SK-N-SH treated with all-trans-retinoic acid at 6 μM for 48 hours (cell line): Measurements from ENCODE around the gene KCNK1.

ENCODE experiments used
- ATAC-seq: fragments of 200-7000 bp; cut with Tn5 transposase; 3 replicates; pipeline ENCODE4 v1.9.1; 2020; ENCODE audit warnings: mild to moderate bottlenecking, moderate library complexity
- ARNTL ChIP-seq: fragments of 450-650 bp; formaldehyde crosslinking; IDR thresholded peaks from 2 replicates; pipeline ENCODE4 v1.5.0; 2020; ENCODE audit warnings: low read depth, mild to moderate bottlenecking, moderate library complexity, borderline replicate concordance
- BACH2 ChIP-seq: fragments of 250-450 bp; sonication (Bioruptor Pico); IDR thresholded peaks from 2 replicates; pipeline ENCODE4 v1.9.0; 2021; ENCODE audit warnings: mild to moderate bottlenecking, borderline replicate concordance
- CSDC2 ChIP-seq: fragments of 250-450 bp; sonication (Bioruptor Pico); IDR thresholded peaks from 2 replicates; pipeline ENCODE4 v1.5.0; 2020; ENCODE audit warnings: mild to moderate bottlenecking, moderate library complexity
- ESRRG ChIP-seq: fragments of 250-450 bp; sonication (Bioruptor Pico); IDR thresholded peaks from 2 replicates; pipeline ENCODE4 v1.6.1; 2021; ENCODE audit warnings: mild to moderate bottlenecking
- GLIS3 ChIP-seq: fragments of 250-450 bp; sonication (Bioruptor Pico); IDR thresholded peaks from 2 replicates; pipeline ENCODE4 v1.5.0; 2020; ENCODE audit warnings: mild to moderate bottlenecking, moderate library complexity
- ISL1 ChIP-seq: fragments of 250-450 bp; sonication (Bioruptor Pico); IDR thresholded peaks from 2 replicates; pipeline ENCODE4 v2.1.2; 2022; ENCODE audit warnings: mild to moderate bottlenecking, moderate library complexity
- OSR1 ChIP-seq: fragments of 250-450 bp; sonication (Bioruptor Pico); IDR thresholded peaks from 2 replicates; pipeline ENCODE4 v1.8.0; 2022; ENCODE audit warnings: moderate library complexity, mild to moderate bottlenecking, inconsistent platforms
- PPARA ChIP-seq: fragments of 250-450 bp; sonication (Bioruptor Pico); IDR thresholded peaks from 2 replicates; pipeline ENCODE4 v1.5.0; 2020; ENCODE audit warnings: mild to moderate bottlenecking, borderline replicate concordance
- RARB ChIP-seq: fragments of 250-450 bp; sonication (Bioruptor Pico); IDR thresholded peaks from 2 replicates; pipeline ENCODE4 v1.8.0; 2021; ENCODE audit warnings: mild to moderate bottlenecking, moderate library complexity
- SNAI2 ChIP-seq: fragments of 250-450 bp; sonication (Bioruptor Pico); IDR thresholded peaks from 2 replicates; pipeline ENCODE4 v1.5.0; 2020; ENCODE audit warnings: mild to moderate bottlenecking, moderate library complexity
- TCF4 ChIP-seq: fragments of 250-450 bp; sonication (Bioruptor Pico); IDR thresholded peaks from 2 replicates; pipeline ENCODE4 v1.8.0; 2021; ENCODE audit warnings: mild to moderate bottlenecking, moderate library complexity, borderline replicate concordance
- ZC3H10 ChIP-seq: fragments of 250-450 bp; sonication (Bioruptor Pico); IDR thresholded peaks from 2 replicates; pipeline ENCODE4 v1.5.1; 2021; ENCODE audit warnings: mild to moderate bottlenecking, moderate library complexity
- ZFP3 ChIP-seq: fragments of 250-450 bp; sonication (Bioruptor Pico); IDR thresholded peaks from 2 replicates; pipeline ENCODE4 v1.5.0; 2020; ENCODE audit warnings: mild to moderate bottlenecking, moderate library complexity
- ZFP30 ChIP-seq: fragments of 450-650 bp; formaldehyde crosslinking; IDR thresholded peaks from 2 replicates; pipeline ENCODE4 v1.5.0; 2022; ENCODE audit warnings: mild to moderate bottlenecking, moderate library complexity
- ZNF565 ChIP-seq: fragments of 450-650 bp; formaldehyde crosslinking; conservative IDR thresholded peaks from 2 replicates; pipeline ENCODE4 v1.5.0; 2020; ENCODE audit warnings: low read depth, mild to moderate bottlenecking, moderate library complexity
- ZNF70 ChIP-seq: fragments of 450-650 bp; formaldehyde crosslinking; IDR thresholded peaks from 2 replicates; pipeline ENCODE4 v1.5.0; 2020; ENCODE audit warnings: mild to moderate bottlenecking, moderate library complexity
- ZNF8 ChIP-seq: fragments of 450-650 bp; formaldehyde crosslinking; IDR thresholded peaks from 2 replicates; pipeline ENCODE4 v1.5.0; 2020; ENCODE audit warnings: mild to moderate bottlenecking, moderate library complexity
- TF ChIP-seq, protein P1 (sequence below): fragments of 250-450 bp; sonication (Bioruptor Pico); IDR thresholded peaks from 2 replicates; pipeline ENCODE4 v1.5.1; 2021; ENCODE audit warnings: mild to moderate bottlenecking, moderate library complexity
- TF ChIP-seq, protein P2 (sequence below): fragments of 250-450 bp; sonication (Bioruptor Pico); IDR thresholded peaks from 2 replicates; pipeline ENCODE4 v1.8.0; 2020; ENCODE audit warnings: mild to moderate bottlenecking, moderate library complexity, borderline replicate concordance
- TF ChIP-seq, protein P3 (sequence below): fragments of 250-450 bp; sonication (Bioruptor Pico); IDR thresholded peaks from 2 replicates; pipeline ENCODE4 v1.8.0; 2021; ENCODE audit warnings: low read depth, mild to moderate bottlenecking, moderate library complexity, borderline replicate concordance
- TF ChIP-seq, protein P4 (sequence below): fragments of 250-450 bp; sonication (Bioruptor Pico); IDR thresholded peaks from 2 replicates; pipeline ENCODE4 v1.5.0; 2020; ENCODE audit warnings: mild to moderate bottlenecking, moderate library complexity

The KCNK1 gene

DNA sequence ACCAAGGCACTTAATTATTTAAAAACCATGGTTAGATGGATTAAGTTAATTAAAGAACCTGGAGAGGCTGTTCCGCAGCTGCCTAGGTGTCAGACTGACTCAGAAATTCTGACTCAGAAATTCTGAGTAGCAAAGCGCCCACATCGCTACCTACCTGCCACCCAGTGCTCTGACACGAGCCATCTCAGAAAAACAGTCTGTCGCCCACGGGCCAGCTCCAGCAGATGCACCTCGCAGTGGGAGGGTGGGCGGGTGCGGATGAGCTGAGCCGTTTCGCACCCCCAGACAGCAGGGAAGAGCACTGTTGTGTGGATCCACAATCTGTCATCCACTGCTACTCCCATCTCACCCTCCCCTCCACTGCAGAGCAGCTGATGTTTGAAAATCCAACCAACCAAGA lies 13.5 kb downstream of the KCNK1 start (continued):
- TF ChIP-seq, protein P1, sequence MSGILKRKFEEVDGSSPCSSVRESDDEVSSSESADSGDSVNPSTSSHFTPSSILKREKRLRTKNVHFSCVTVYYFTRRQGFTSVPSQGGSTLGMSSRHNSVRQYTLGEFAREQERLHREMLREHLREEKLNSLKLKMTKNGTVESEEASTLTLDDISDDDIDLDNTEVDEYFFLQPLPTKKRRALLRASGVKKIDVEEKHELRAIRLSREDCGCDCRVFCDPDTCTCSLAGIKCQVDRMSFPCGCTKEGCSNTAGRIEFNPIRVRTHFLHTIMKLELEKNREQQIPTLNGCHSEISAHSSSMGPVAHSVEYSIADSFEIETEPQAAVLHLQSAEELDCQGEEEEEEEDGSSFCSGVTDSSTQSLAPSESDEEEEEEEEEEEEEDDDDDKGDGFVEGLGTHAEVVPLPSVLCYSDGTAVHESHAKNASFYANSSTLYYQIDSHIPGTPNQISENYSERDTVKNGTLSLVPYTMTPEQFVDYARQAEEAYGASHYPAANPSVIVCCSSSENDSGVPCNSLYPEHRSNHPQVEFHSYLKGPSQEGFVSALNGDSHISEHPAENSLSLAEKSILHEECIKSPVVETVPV (CRISPR knock-in tag), result no peak
- TF ChIP-seq ISL1, result no peak
- TF ChIP-seq PPARA, result no peak
- no peak for TF ChIP-seq CSDC2

DNA sequence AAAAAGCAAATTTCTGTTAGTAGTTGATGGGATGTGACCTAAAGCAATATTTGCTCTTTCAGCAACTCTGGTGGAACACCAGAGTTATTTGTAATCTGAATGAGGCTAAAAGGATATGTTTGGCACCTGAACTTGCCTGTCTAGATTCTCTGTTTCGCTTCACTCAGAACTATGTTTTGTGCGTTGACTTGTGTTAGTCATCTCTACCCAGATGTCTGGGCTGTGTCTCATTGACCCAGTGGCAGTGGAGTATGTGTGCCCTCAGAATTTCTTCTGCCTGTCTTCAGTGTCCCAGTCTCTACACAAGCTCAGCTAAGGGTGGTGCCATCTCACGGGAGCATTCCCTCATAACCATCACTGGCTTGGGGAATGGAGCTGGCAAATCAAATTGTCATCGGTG lies 13.9 kb downstream of the KCNK1 start:
- no peak for ATAC-seq
- TF ChIP-seq, protein P2, sequence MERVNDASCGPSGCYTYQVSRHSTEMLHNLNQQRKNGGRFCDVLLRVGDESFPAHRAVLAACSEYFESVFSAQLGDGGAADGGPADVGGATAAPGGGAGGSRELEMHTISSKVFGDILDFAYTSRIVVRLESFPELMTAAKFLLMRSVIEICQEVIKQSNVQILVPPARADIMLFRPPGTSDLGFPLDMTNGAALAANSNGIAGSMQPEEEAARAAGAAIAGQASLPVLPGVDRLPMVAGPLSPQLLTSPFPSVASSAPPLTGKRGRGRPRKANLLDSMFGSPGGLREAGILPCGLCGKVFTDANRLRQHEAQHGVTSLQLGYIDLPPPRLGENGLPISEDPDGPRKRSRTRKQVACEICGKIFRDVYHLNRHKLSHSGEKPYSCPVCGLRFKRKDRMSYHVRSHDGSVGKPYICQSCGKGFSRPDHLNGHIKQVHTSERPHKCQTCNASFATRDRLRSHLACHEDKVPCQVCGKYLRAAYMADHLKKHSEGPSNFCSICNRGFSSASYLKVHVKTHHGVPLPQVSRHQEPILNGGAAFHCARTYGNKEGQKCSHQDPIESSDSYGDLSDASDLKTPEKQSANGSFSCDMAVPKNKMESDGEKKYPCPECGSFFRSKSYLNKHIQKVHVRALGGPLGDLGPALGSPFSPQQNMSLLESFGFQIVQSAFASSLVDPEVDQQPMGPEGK (CRISPR knock-in tag), result no peak
- TF ChIP-seq ARNTL (CRISPR knock-in tag) (no peak), ZNF565 (CRISPR knock-in tag) (no peak), ZNF70 (CRISPR knock-in tag) (no peak), ISL1 (no peak), ZNF8 (CRISPR knock-in tag) (no peak), BACH2 (CRISPR knock-in tag) (no peak), OSR1 (CRISPR knock-in tag) (no peak), ZC3H10 (CRISPR knock-in tag) (no peak), TCF4 (CRISPR knock-in tag) (no peak), SNAI2 (no peak)
- TF ChIP-seq, protein P3, sequence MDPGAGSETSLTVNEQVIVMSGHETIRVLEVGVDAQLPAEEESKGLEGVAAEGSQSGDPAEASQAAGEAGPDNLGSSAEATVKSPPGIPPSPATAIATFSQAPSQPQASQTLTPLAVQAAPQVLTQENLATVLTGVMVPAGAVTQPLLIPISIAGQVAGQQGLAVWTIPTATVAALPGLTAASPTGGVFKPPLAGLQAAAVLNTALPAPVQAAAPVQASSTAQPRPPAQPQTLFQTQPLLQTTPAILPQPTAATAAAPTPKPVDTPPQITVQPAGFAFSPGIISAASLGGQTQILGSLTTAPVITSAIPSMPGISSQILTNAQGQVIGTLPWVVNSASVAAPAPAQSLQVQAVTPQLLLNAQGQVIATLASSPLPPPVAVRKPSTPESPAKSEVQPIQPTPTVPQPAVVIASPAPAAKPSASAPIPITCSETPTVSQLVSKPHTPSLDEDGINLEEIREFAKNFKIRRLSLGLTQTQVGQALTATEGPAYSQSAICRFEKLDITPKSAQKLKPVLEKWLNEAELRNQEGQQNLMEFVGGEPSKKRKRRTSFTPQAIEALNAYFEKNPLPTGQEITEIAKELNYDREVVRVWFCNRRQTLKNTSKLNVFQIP (CRISPR knock-in tag), result no peak

DNA sequence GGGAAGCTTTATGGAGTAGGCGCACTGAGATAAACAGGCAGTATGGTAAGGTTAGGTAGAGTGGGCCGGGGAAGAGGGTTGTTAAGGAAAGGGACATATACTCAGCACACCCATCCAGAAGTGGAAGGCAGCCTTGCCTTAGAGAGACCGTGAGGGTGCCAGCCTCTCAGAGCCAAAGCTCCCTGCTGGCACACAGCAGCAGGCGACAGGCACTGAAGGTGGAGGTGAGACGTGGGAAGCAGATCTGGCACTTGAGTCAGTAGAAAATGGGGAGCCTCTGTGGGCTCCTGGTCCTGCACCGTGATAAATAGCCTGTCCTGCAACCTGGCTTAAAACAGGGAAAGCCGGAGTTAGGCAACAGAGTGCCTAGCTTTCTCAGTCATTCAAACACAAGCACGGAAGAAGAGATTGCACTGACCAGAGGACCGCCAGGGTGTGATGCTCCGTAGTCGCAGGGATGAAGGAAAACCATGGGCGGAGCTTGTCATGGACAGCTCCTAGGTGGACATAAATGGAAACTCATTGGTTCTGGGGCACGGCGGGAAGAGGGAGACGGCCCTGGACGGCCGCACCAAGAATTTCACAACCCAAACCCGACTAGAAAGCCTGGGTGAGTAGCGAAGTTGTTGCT lies 15.5 kb downstream of the KCNK1 start:
- TF ChIP-seq RARB (CRISPR knock-in tag) (no peak), ZNF70 (CRISPR knock-in tag) (no peak), ZFP3 (CRISPR knock-in tag) (no peak), BACH2 (CRISPR knock-in tag) (no peak), ESRRG (CRISPR knock-in tag) (no peak), GLIS3 (CRISPR knock-in tag) (no peak), ARNTL (CRISPR knock-in tag) (no peak), ZFP30 (CRISPR knock-in tag) (no peak), SNAI2 (no peak), CSDC2 (no peak), PPARA (no peak)
- TF ChIP-seq, protein P1 (CRISPR knock-in tag), result no peak
- TF ChIP-seq, protein P4, sequence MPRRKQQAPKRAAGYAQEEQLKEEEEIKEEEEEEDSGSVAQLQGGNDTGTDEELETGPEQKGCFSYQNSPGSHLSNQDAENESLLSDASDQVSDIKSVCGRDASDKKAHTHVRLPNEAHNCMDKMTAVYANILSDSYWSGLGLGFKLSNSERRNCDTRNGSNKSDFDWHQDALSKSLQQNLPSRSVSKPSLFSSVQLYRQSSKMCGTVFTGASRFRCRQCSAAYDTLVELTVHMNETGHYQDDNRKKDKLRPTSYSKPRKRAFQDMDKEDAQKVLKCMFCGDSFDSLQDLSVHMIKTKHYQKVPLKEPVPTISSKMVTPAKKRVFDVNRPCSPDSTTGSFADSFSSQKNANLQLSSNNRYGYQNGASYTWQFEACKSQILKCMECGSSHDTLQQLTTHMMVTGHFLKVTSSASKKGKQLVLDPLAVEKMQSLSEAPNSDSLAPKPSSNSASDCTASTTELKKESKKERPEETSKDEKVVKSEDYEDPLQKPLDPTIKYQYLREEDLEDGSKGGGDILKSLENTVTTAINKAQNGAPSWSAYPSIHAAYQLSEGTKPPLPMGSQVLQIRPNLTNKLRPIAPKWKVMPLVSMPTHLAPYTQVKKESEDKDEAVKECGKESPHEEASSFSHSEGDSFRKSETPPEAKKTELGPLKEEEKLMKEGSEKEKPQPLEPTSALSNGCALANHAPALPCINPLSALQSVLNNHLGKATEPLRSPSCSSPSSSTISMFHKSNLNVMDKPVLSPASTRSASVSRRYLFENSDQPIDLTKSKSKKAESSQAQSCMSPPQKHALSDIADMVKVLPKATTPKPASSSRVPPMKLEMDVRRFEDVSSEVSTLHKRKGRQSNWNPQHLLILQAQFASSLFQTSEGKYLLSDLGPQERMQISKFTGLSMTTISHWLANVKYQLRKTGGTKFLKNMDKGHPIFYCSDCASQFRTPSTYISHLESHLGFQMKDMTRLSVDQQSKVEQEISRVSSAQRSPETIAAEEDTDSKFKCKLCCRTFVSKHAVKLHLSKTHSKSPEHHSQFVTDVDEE (CRISPR knock-in tag), result no peak
- TF ChIP-seq, protein P3 (CRISPR knock-in tag), result no peak
- no peak for ATAC-seq
